NCI-H2029 treated with DMSO at 0.1 percent for 48 hours (cell line): ENCODE data around the gene VCAN.

ENCODE experiments used
- DNase-seq: peaks from one replicate; lab custom pipeline; 2025; lab: John Stamatoyannopoulos, UW

VCAN gene

GRCh38 chr5:83498585-83498984 is 27.0 kb downstream of the VCAN start:
- no peak for DNase-seq

GRCh38 chr5:83503662-83504061 is 32.1 kb downstream of the VCAN start:
- no peak for DNase-seq

- DNase-seq, result no peak
Observed at GRCh38 chr5:83507431-83507830, 35.9 kb downstream of the VCAN start.

- DNase-seq, result peak; percentile 75
Observed at GRCh38 chr5:83509540-83509939, 38.0 kb downstream of the VCAN start.

- DNase-seq, result no peak
Observed at GRCh38 chr5:83510260-83510659, 38.7 kb downstream of the VCAN start.

GRCh38 chr5:83512061-83512745 is 40.7 kb downstream of the VCAN start:
- DNase-seq, result no peak

- no peak for DNase-seq
Observed at GRCh38 chr5:83513081-83513480, 41.5 kb downstream of the VCAN start.

- DNase-seq, result no peak
Observed at GRCh38 chr5:83513491-83513890, 41.9 kb downstream of the VCAN start.

- no peak for DNase-seq
Observed at GRCh38 chr5:83516377-83516776, 44.8 kb downstream of the VCAN start.

- no peak for DNase-seq
Observed at GRCh38 chr5:83517072-83517687, 45.6 kb downstream of the VCAN start.

GRCh38 chr5:83517688-83518085 is 46.1 kb downstream of the VCAN start:
- no peak for DNase-seq

- no peak for DNase-seq
Observed at GRCh38 chr5:83518319-83519061, 46.9 kb downstream of the VCAN start.

- no peak for DNase-seq
Observed at GRCh38 chr5:83522446-83522845, 50.9 kb downstream of the VCAN start.

GRCh38 chr5:83523929-83524328 is 52.4 kb downstream of the VCAN start:
- DNase-seq, result no peak

GRCh38 chr5:83524345-83524744 is 52.8 kb downstream of the VCAN start:
- DNase-seq, result no peak

- DNase-seq, result no peak
Observed at GRCh38 chr5:83524991-83525390, 53.4 kb downstream of the VCAN start.

GRCh38 chr5:83526289-83526688 is 54.7 kb downstream of the VCAN start:
- no peak for DNase-seq

- DNase-seq, result no peak
Observed at GRCh38 chr5:83527221-83527620, 55.7 kb downstream of the VCAN start.

- DNase-seq, result no peak
Observed at GRCh38 chr5:83527722-83528438, 56.3 kb downstream of the VCAN start.

GRCh38 chr5:83528439-83528769 is 56.9 kb downstream of the VCAN start:
- DNase-seq, result no peak

GRCh38 chr5:83530193-83530592 is 58.6 kb downstream of the VCAN start:
- DNase-seq, result no peak

GRCh38 chr5:83531661-83532060 is 60.1 kb downstream of the VCAN start:
- DNase-seq, result no peak
